ENCODE data around the gene MRPL16. TPM values are rescaled to one million over a fixed set of nuclear protein-coding genes. Genes with fewer than 3 reads are reported as not detected.

The MRPL16 gene
- total and polyA plus RNA-seq, 9 donors: 30.0 to 68.1 (median 38.5) TPM

- WGBS, 3 donors: 61 to 64% (median 62%) methylated on average over 5 of the region's 5 CpGs
- no peaks in the 10 kb centered on the region for H3K9me3 ChIP-seq
- no peaks in the 10 kb centered on the region for H3K36me3 ChIP-seq
- TF ChIP-seq EP300 (IDR thresholded peaks at IDR 0.05) (no peak), POLR2A (IDR thresholded peaks at IDR 0.05) (no peak), CTCF (IDR thresholded peaks at IDR 0.05) (no peak)
- no peak for DNase-seq
- no peaks in the 10 kb centered on the region for H3K4me1 ChIP-seq (ENCODE audit: insufficient read depth)
- H3K4me3 ChIP-seq: no peak overlapping the region
- H3K27me3 ChIP-seq: no peaks in the 10 kb centered on the region
- intact Hi-C loops (cut with DNase I): loop anchor here in 1 of 4 donors (10.0 kb wide), 1 partner anchor 1178 kb away; no protein-coding TSS in a partner anchor
- no peak overlapping the region for H3K27ac ChIP-seq
These were observed 36.0 kb upstream of the MRPL16 start for GRCh38 chr11:59846556-59846955.

DNA sequence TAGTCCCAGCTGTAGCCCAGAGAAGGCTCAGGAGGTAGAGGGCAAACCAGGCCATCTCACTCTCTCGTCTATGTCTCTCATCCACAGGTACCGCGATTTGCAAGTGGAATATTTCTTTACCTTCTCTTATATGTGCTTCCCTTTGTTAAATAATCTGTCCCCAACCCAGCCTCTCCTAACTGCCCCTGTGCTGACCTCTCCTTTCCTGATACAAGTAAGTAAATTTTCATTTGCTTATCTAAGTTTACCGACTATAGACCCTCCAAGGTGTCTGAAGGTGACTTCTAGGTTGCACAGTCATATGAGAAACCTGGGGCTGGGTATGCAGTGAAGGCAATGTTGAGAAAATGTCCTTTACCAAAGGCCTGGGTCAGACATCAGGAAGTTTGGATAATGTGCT lies 34.8 kb upstream of the MRPL16 start, which contains the start of gene CBLIF:
TSS of gene CBLIF (minus strand) at position 101 of the 400 bp plus-strand sequence. CDS start at position 55, 46 bp downstream.
- no peak within 1 kb of the TSS for H3K27ac ChIP-seq
- intact Hi-C loops (cut with DNase I): loop anchor here in 1 of 4 donors (10.0 kb wide), 1 partner anchor 1179 kb away; no protein-coding TSS in a partner anchor
- no peaks in the 10 kb centered on the region for H3K36me3 ChIP-seq
- TF ChIP-seq EP300 (IDR thresholded peaks at IDR 0.05) (no peak), CTCF (IDR thresholded peaks at IDR 0.05) (no peak), POLR2A (IDR thresholded peaks at IDR 0.05) (no peak)
- DNase-seq: no peak
- no peak within 1 kb of the TSS for H3K4me3 ChIP-seq
- H3K27me3 ChIP-seq: no peaks in the 10 kb centered on the region
- H3K4me1 ChIP-seq (ENCODE audit: insufficient read depth): no peaks in the 10 kb centered on the region
- H3K9me3 ChIP-seq: no peaks in the 10 kb centered on the region
- 86 to 91% (median 87%) methylated on average over 4 of the region's 4 CpGs for WGBS, 3 donors

DNA sequence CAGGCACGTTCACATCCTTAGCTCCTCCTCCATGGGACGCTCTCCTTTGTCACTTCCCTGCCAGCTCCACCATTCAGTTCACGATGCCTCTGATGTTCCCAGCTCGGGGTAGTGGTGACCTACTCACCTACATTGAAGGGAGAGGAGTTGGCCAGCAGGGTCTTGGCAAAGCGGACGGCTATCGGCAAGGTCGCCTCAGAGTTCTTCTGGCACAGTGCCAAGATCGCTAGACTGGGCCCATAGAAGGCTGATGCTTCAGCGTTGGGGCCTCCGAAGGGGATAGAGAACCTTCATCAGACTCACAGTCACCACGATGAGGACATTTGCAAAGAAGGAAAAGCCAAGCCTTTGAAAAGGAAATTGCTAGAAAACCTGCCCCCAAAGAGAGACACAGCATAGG lies 31.7 kb upstream of the MRPL16 start:
- Histone ChIP-seq H3K9me3 (no peaks in the 10 kb centered on the region), H3K4me1 (ENCODE audit: insufficient read depth) (no peaks in the 10 kb centered on the region), H3K36me3 (no peaks in the 10 kb centered on the region), H3K4me3 (no peak overlapping the region), H3K27me3 (no peaks in the 10 kb centered on the region), H3K27ac (no peak overlapping the region)
- TF ChIP-seq CTCF (IDR thresholded peaks at IDR 0.05) (no peak), EP300 (IDR thresholded peaks at IDR 0.05) (no peak), POLR2A (IDR thresholded peaks at IDR 0.05) (no peak)
- intact Hi-C loops (cut with DNase I): loop anchor here in 1 of 4 donors (10.0 kb wide), 1 partner anchor 1182 kb away; no protein-coding TSS in a partner anchor
- DNase-seq: no peak
- 51 to 66% (median 53%) methylated on average over 12 of the region's 12 CpGs for WGBS, 3 donors

DNA sequence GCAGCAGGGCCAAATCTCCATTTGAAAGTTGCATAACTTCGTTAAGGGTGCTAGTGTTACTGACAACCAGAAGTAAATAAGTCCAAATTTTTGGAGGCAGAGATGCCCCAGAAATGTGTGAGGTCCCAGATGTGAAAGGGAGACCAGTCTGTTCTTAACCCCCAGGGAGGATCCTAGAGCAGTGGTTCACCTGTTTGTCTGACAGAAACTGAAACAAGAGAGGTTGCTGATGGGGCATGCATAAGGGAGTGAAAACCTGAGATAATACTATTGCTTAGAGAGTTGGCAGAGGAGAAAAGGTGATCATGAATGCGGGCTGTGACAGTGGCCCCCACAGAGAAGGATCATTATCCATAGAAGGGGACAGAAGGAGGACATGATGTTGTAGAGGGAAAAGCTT lies 30.9 kb upstream of the MRPL16 start:
- Histone ChIP-seq H3K4me3 (no peak overlapping the region), H3K36me3 (no peaks in the 10 kb centered on the region), H3K27ac (no peak overlapping the region), H3K4me1 (ENCODE audit: insufficient read depth) (no peaks in the 10 kb centered on the region), H3K27me3 (no peaks in the 10 kb centered on the region), H3K9me3 (no peaks in the 10 kb centered on the region)
- TF ChIP-seq CTCF (IDR thresholded peaks at IDR 0.05): no peak
- DNase-seq: no peak
- 89 to 90% (median 90%) methylated on average over 2 of the region's 2 CpGs for WGBS, 3 donors
- intact Hi-C loops (cut with DNase I): loop anchor here in 1 of 4 donors (10.0 kb wide), 1 partner anchor 1183 kb away; no protein-coding TSS in a partner anchor

Measured in ovary (tissue), 9 donors.